H7 (cell line): Measurements from ENCODE around the gene AAR2. TPM values are rescaled to one million over a fixed set of nuclear protein-coding genes. Genes with fewer than 3 reads are reported as not detected.

Source experiments
- DNase-seq: peaks from one replicate; pipeline ENCODE4 v3.0.0; 2012
- H3K27me3 ChIP-seq: 2 replicates; pipeline ENCODE4 v1.6.0; 2011; ENCODE audit warnings: mild to moderate bottlenecking, low read length; ENCODE audit not compliant: control insufficient read depth, insufficient read depth
- H3K36me3 ChIP-seq: replicated peaks from 2 replicates; pipeline ENCODE4 v1.5.1; 2011; ENCODE audit warnings: low read length; ENCODE audit not compliant: control insufficient read depth, insufficient read depth
- H3K4me3 ChIP-seq: 2 replicates; pipeline ENCODE4 v1.5.1; 2011; ENCODE audit warnings: low read depth, mild to moderate bottlenecking, control low read depth, low read length, moderate library complexity; ENCODE audit not compliant: insufficient read depth
- total RNA-seq: library from RNA; depleted of rRNA; stranded (reverse); fragments of >200 nt; shearing (Covaris generic); gene quantifications from 2 replicates; pipeline ENCODE4 v1.2.3, GENCODE V29; 2014; rRNA removed

Gene AAR2
- 32.1 and 38.4 TPM in 2 replicates for total RNA-seq

- DNase-seq = peak; percentile 88
- Histone ChIP-seq H3K27me3 (no peaks in the 10 kb centered on the region), H3K36me3 (peaks cover 12% of the 10 kb centered on the region), H3K4me3 (peak within 1 kb of the TSS; percentile 72)
Observed at GRCh38 chr20:36235892-36236785, at the start of gene AAR2. TSS of gene AAR2 (plus strand) at chr20:36236478. CDS start at chr20:36239869, 3,391 bp downstream.

DNA sequence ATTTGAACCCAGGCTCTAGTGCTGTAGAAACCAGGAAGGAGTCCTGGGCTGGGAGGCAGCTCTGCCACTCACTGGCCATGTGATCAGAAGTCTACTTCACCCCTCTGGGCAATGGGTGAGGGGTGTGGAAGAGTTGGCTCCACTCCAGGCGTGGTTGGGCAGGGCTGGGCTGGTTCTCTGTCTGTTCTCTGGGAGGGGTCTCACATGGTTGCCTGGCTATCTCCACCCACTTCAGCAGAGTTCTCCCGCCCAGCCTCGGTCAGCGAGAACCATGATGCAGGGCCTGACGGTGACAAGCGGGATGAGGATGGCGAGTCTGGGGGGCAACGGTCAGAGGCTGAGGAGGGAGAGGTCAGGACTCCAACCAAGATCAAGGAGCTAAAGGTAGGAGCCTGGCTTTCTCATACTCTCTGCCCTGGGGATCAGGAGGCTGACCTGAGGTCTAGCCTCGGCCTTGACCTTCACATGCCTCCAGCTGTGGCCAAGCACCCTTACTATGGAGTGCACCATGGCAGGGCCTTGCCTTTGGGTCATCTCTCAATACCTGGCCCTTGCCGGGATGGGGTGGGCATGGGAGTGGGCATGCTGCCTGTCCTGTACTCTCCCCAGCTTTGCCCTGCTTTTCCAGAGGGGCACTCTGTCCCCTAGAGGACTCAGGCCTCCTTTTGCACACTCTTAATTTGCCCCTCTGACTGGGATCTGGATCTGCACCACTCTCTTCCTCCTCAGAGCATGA is 42.1 kb upstream of the AAR2 start:
- no peak for DNase-seq
- Histone ChIP-seq H3K27me3 (no peaks in the 10 kb centered on the region), H3K36me3 (peaks cover 5% of the 10 kb centered on the region), H3K4me3 (no peak overlapping the region)

GRCh38 chr20:36196676-36197075 is 39.6 kb upstream of the AAR2 start:
- Histone ChIP-seq H3K27me3 (no peaks in the 10 kb centered on the region), H3K36me3 (peaks cover 3% of the 10 kb centered on the region; the same call in 1 of the 2 replicates), H3K4me3 (no peak overlapping the region)
- no peak for DNase-seq

- no peak for DNase-seq
Observed at GRCh38 chr20:36197271-36197670, 39.0 kb upstream of the AAR2 start.

DNA sequence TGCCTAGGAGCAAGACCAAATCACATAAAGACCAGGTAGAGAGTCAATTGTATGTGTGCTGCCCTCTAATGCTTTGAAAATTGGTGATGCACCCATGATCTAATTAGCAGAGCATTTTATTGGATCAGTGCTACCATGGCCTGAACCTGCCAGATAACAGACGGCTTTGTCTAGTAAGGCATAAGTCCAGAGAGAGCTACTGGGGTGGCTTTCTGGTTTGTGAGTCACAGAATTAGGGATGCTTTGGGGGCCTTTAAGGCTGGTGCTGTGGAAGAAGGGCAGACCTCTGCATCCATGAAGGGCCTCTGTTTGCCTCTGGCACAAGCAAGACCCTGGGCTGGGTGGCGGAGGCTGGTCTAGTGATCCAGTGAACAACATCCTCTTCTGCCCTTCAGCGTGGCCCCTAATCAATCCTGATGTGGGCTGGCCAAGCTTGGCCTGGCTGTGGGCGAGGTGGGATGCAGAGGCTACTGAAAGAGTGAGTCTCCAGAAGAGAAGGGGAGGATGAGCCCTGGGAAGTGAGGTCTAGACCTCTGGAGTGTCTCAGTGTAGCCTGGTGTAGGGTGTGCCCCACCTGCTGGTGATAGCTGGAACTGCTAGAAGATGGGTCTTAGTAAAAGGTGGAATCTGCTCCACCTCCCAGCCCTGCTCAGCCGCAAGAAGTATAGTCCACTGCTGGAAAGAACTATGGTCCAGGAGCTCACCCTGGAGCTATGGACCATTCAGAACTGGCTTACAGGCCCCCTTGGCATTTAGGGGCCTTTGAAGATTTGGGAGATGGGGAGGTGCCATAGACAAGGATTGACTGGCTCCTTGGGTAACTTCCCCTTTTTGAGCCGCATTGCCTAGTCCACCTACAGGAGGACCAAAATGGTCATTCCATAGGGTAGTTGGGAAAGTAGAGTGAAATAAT is 36.7 kb upstream of the AAR2 start:
- H3K27me3 ChIP-seq = no peaks in the 10 kb centered on the region
- DNase-seq = peak; percentile 91
- H3K36me3 ChIP-seq = no peaks in the 10 kb centered on the region; the same call in 1 of the 2 replicates
- no peak overlapping the region for H3K4me3 ChIP-seq

More at GRCh38 chr20:36197271-36197670, 39.0 kb upstream of the AAR2 start:
- no peak overlapping the region for H3K4me3 ChIP-seq
- H3K27me3 ChIP-seq = no peaks in the 10 kb centered on the region
- peaks cover 3% of the 10 kb centered on the region; the same call in 1 of the 2 replicates for H3K36me3 ChIP-seq

GRCh38 chr20:36200451-36200850 is 35.8 kb upstream of the AAR2 start:
- H3K4me3 ChIP-seq = no peak overlapping the region
- no peak for DNase-seq
- no peaks in the 10 kb centered on the region for H3K27me3 ChIP-seq
- H3K36me3 ChIP-seq = no peaks in the 10 kb centered on the region; the same call in 1 of the 2 replicates

GRCh38 chr20:36201198-36201597 is 35.1 kb upstream of the AAR2 start:
- DNase-seq = no peak
- Histone ChIP-seq H3K27me3 (no peaks in the 10 kb centered on the region), H3K36me3 (no peaks in the 10 kb centered on the region; the same call in 1 of the 2 replicates), H3K4me3 (no peak overlapping the region)

- H3K27me3 ChIP-seq = no peaks in the 10 kb centered on the region
- DNase-seq = peak; percentile 95
- H3K36me3 ChIP-seq = no peaks in the 10 kb centered on the region; the same call in 1 of the 2 replicates
- H3K4me3 ChIP-seq = no peak overlapping the region
Observed at GRCh38 chr20:36202891-36203338, 33.4 kb upstream of the AAR2 start.

GRCh38 chr20:36203861-36204260 is 32.4 kb upstream of the AAR2 start:
- DNase-seq = no peak
- Histone ChIP-seq H3K36me3 (no peaks in the 10 kb centered on the region), H3K4me3 (no peak overlapping the region), H3K27me3 (no peaks in the 10 kb centered on the region)

DNA sequence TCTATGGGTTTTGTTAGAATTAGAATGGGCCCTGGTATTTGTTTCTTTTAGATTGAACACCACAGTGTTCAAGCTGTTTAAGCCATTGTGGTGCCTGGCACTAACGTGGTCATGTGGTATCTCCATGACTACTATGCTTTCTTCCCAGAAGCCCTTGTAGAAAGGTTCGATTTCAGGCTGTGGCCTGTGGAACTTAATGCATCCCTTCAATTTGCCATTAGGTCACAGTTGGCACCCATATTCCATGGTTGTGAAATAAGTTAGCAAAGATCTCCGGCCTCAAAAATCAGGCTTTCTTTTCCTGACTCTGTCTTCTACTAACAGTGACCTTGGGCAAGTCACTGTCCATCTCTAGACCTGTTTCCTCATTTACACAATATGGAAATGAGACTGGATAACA is 31.3 kb upstream of the AAR2 start:
- Histone ChIP-seq H3K27me3 (no peaks in the 10 kb centered on the region), H3K4me3 (no peak overlapping the region)
- DNase-seq = no peak

GRCh38 chr20:36206068-36206467 is 30.2 kb upstream of the AAR2 start:
- H3K4me3 ChIP-seq = no peak overlapping the region
- no peaks in the 10 kb centered on the region for H3K27me3 ChIP-seq
- DNase-seq = no peak
- no peaks in the 10 kb centered on the region for H3K36me3 ChIP-seq

More for the DNA sequence above, 31.3 kb upstream of the AAR2 start:
- H3K36me3 ChIP-seq = no peaks in the 10 kb centered on the region

DNA sequence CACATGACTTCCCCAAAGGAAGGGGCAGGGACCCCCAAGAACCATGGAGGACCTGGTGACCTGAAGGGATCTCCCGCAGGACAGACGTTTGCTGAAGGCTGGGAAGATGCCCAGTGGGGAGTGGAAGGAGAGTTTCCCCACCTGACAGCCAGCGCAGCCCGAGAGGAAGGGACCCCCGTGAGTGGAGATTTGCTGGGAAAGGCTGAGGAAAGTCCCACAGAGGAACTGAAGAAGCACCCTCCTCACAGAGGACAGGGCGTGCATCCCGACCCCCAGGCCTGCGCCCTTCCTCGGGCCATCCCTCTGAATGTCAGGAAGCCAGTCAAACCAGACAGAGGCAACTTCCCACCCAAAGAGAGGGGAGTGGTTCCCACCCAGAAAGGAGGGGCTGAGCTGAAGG is 29.6 kb upstream of the AAR2 start:
- no peak overlapping the region for H3K4me3 ChIP-seq
- no peaks in the 10 kb centered on the region for H3K36me3 ChIP-seq
- no peak for DNase-seq
- no peaks in the 10 kb centered on the region for H3K27me3 ChIP-seq

GRCh38 chr20:36207602-36208001 is 28.7 kb upstream of the AAR2 start:
- DNase-seq = no peak
- Histone ChIP-seq H3K36me3 (no peaks in the 10 kb centered on the region), H3K4me3 (no peak overlapping the region)

DNA sequence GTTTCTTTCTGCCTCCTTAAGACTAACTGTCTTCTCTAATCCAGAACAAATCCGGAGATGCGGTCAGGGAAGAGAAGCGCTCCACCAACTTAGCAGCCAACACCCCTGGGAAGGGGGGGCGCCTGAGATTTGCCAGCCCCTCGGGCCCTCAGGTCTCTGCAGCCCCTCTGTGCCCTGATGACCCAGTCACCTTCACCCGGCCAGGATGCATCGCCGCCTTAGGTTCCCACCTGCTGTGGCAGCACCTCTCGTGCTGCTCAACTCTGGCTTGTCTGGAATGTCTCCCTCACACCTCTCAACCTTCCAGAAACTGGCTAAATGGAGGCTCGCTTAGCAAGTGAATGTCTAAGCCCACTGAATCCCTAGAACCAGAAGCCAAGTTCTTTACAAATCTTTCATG is 28.0 kb upstream of the AAR2 start:
- no peak overlapping the region for H3K4me3 ChIP-seq
- DNase-seq = no peak
- no peaks in the 10 kb centered on the region for H3K27me3 ChIP-seq
- no peaks in the 10 kb centered on the region for H3K36me3 ChIP-seq

More at GRCh38 chr20:36207602-36208001, 28.7 kb upstream of the AAR2 start:
- no peaks in the 10 kb centered on the region for H3K27me3 ChIP-seq
